ENCODE results near the gene SLC43A1. TPM values are rescaled to one million over a fixed set of nuclear protein-coding genes. Genes with fewer than 3 reads are reported as not detected.

The SLC43A1 gene
- total and polyA plus RNA-seq, 3 donors from 2014 or later, result 6.5 to 12.3 (median 12.2) TPM

DNA sequence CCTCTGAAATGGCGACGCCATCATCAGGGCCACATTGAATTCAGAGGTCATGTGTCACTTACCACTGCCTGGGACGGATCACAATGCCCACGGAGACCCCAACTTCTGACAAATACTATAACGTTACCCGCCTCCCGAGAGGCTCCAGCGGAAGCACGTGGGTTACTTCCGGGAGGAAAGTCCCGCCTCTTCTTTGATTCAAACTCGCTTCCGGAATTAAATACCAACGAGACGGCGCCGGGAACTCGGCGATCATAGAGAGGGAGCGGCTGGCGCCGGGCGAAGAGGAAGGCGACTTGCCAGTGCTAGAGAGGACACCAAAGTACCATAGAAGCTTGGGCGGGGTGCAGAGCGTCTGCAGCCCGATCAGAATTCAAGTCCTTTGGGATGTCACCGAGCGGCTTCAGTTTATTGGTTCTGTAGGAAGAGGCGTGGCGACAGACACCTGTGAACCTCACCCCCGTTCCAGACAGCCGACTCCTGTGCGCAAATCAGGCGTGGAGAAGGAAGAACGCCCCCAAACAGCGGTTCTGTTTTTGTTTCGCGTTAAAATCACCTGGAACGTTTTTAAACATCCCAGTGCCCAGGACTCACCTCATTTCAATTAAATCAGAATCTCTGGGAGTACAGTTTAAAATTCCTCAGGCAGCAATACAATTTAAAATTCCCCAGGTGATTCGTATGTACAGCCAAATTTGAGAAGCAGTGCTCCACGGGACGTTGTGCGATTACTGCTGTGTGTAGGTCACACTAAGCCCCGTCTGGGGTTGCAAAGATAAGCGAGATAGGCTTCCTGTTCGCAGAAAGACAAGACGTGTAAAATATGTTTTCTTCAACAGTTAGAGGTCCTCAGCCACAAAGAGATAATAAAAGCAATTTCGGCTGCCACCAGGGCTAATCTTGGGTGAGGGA is 15.3 kb upstream of the SLC43A1 start, which contains the start of gene TIMM10:
TIMM10 (minus strand) TSS at position 159 of the 912 bp plus-strand sequence. CDS start 565 bp downstream, outside the sequence.
- peak; percentile 98 for DNase-seq
- Histone ChIP-seq H3K9me3 (no peaks in the 10 kb centered on the region), H3K36me3 (ENCODE audit: low read depth, missing control alignments) (no peaks in the 10 kb centered on the region), H3K4me1 (peaks cover 13% of the 10 kb centered on the region), H3K27me3 (no peaks in the 10 kb centered on the region), H3K27ac (peak within 1 kb of the TSS in 1 of 2 donors; percentile 60), H3K4me3 (peak within 1 kb of the TSS; percentile 73 to 77)
- intact Hi-C loops (cut with DNase I; ENCODE audit: low total_unique reads), result no loop called here
- WGBS, 2 donors, result 0 to 1% methylated on average over 44 to 46 of the region's 49 CpGs
- TF ChIP-seq, protein P1, sequence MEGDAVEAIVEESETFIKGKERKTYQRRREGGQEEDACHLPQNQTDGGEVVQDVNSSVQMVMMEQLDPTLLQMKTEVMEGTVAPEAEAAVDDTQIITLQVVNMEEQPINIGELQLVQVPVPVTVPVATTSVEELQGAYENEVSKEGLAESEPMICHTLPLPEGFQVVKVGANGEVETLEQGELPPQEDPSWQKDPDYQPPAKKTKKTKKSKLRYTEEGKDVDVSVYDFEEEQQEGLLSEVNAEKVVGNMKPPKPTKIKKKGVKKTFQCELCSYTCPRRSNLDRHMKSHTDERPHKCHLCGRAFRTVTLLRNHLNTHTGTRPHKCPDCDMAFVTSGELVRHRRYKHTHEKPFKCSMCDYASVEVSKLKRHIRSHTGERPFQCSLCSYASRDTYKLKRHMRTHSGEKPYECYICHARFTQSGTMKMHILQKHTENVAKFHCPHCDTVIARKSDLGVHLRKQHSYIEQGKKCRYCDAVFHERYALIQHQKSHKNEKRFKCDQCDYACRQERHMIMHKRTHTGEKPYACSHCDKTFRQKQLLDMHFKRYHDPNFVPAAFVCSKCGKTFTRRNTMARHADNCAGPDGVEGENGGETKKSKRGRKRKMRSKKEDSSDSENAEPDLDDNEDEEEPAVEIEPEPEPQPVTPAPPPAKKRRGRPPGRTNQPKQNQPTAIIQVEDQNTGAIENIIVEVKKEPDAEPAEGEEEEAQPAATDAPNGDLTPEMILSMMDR (IDR thresholded peaks at IDR 0.05), result no peak
- TF ChIP-seq POLR2A (IDR thresholded peaks at IDR 0.05), result no peak

DNA sequence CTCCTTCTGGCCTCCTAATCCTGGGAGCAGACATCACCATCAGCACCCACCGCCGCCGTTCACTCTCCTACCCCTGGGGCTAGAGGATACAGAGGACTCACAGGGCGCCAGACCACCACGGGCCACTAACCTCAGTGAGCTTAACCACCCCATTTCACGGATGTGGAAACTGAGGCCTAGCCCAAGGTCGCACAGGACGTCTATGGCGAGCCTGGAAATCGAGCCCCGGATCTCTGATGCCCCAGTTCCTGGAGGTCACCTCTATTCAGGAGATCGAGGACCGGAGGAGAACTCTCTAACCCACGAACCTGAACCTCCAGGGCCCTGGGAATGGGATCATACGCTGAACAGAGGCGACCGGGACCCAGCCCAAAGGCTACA is 14.7 kb upstream of the SLC43A1 start:
- peak overlapping the region in 1 of 2 donors; percentile 60 for H3K27ac ChIP-seq
- H3K4me3 ChIP-seq, result peak overlapping the region; percentile 73 to 77
- no peaks in the 10 kb centered on the region for H3K9me3 ChIP-seq
- 2% methylated on average over 13 of the region's 17 CpGs; no CpG with 5 or more reads in 1 of the 2 donors for WGBS, 2 donors
- intact Hi-C loops (cut with DNase I; ENCODE audit: low total_unique reads), result no loop called here
- TF ChIP-seq POLR2A (IDR thresholded peaks at IDR 0.05), result no peak
- TF ChIP-seq, protein P1 (IDR thresholded peaks at IDR 0.05), result no peak
- H3K27me3 ChIP-seq, result no peaks in the 10 kb centered on the region
- peaks cover 13% of the 10 kb centered on the region for H3K4me1 ChIP-seq
- no peaks in the 10 kb centered on the region for H3K36me3 ChIP-seq (ENCODE audit: low read depth, missing control alignments)
- DNase-seq, result no peak

DNA sequence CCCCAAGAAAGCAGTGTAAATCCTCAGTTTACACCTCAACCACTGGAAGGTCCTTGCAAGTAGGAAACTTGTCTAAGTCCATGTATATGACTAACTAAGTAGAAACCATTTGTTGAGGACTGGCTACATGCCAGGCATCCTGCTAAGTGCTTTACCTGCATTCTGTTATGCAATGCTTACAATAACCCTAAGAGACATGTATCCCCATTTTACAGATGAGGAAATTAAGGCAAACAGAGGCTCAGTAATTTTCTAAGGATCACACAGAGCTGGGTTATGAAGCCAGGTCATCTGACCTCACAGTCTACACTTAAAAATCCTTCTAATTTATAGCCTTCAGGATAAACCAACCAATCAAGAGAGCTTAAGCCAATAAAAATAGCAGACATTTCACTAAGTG is 13.5 kb upstream of the SLC43A1 start:
- Histone ChIP-seq H3K4me1 (peaks cover 13% of the 10 kb centered on the region), H3K27ac (no peak overlapping the region), H3K9me3 (no peaks in the 10 kb centered on the region), H3K4me3 (no peak overlapping the region), H3K36me3 (ENCODE audit: low read depth, missing control alignments) (no peaks in the 10 kb centered on the region), H3K27me3 (no peaks in the 10 kb centered on the region)
- TF ChIP-seq POLR2A (IDR thresholded peaks at IDR 0.05), result no peak
- TF ChIP-seq, protein P1 (IDR thresholded peaks at IDR 0.05), result no peak
- intact Hi-C loops (cut with DNase I; ENCODE audit: low total_unique reads), result loop anchor here (5.0 kb wide), 1 partner anchor 72 kb away; no protein-coding TSS in a partner anchor
- no peak for DNase-seq

DNA sequence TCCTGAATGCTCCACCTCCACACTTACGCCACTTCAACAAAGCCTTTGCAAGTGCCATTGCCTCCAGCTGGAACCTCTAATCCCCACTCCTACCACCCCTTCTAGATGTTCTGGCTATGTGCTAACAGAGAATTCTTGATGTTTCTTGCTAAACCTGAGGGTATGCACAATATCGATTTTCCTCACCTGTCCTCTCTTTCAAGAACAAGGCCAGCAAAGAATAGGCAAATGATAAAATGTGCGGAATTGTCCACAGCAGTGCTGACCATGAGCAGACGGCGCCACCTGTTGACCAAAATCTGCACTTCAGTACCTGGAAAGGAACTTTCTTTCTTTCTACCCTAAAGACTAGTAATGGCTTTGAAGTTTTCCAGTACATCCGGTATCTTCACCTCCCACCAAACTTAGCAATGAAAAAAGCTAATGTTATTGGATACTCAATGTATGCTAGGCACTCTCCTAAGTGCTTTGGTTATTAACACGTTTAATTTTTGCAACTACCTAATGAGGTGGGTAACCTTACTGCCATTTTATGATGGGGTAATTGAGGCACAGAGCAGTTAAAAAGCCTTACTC is 11.6 kb upstream of the SLC43A1 start:
- peak; percentile 87 for DNase-seq
- TF ChIP-seq, protein P1 (IDR thresholded peaks at IDR 0.05), result peak; percentile 78 to 93 (median 92)
- TF ChIP-seq POLR2A (IDR thresholded peaks at IDR 0.05), result no peak
- H3K9me3 ChIP-seq, result no peaks in the 10 kb centered on the region
- H3K4me1 ChIP-seq, result peaks cover 13% of the 10 kb centered on the region
- 29 to 30% methylated on average over 7 of the region's 7 CpGs for WGBS, 2 donors
- H3K36me3 ChIP-seq (ENCODE audit: low read depth, missing control alignments), result no peaks in the 10 kb centered on the region
- intact Hi-C loops (cut with DNase I; ENCODE audit: low total_unique reads), result loop anchor here (5.0 kb wide), 1 partner anchor 70 kb away; no protein-coding TSS in a partner anchor
- no peak overlapping the region for H3K4me3 ChIP-seq
- H3K27ac ChIP-seq, result no peak overlapping the region
- H3K27me3 ChIP-seq, result no peaks in the 10 kb centered on the region
